Keratinocyte (primary cell): ENCODE measurements around the gene KCNN3.

Experiments
- CTCF ChIP-seq, 3 experiments: IDR thresholded peaks in 1 of 3; conservative IDR thresholded peaks in 1 of 3; optimal IDR thresholded peaks in 1 of 3; 2 replicates in 2 of 3; 3 replicates in 1 of 3; pipeline versions ENCODE3 to v1.5.1; 2011; ENCODE audit warnings: low read length in 3 of 3, mild to moderate bottlenecking in 3 of 3, moderate library complexity in 2 of 3, control low read depth in 1 of 3, inconsistent platforms in 1 of 3; ENCODE audit not compliant: insufficient read depth in 2 of 3; ENCODE audit errors: extremely low read depth in 1 of 3
- EZH2 ChIP-seq: IDR thresholded peaks from one replicate; pipeline ENCODE4 v1.6.1; 2012; ENCODE audit warnings: inconsistent platforms, mild to moderate bottlenecking, low read length, moderate library complexity

- TF ChIP-seq CTCF (optimal IDR thresholded peaks at IDR 0.05 in 1 of 3, IDR thresholded peaks at IDR 0.05 in 1 of 3, conservative IDR thresholded peaks at IDR 0.05 in 1 of 3; ENCODE audit: extremely low read depth in 1 of 3, insufficient read depth in 2 of 3, low read length in 3 of 3) (no peak), EZH2 (no peak)
Measured at GRCh38 chr1:154843636-154844296, 26.3 kb downstream of the KCNN3 start.
